Calu3 (cell line): Measurements from ENCODE around the gene LZTR1. TPM values are rescaled to one million over a fixed set of nuclear protein-coding genes. Genes with fewer than 3 reads are reported as not detected.
A peak's percentile ranks its signal among the peaks of the same experiment; 100 is the strongest.

Source experiments
- BruUV-seq: library from RNA; stranded (reverse); fragments of 400-500 nt; replicated peaks from 2 replicates; lab custom pipeline; 2021; lab: Mats Ljungman, UMichigan
- CTCF ChIA-PET: fragments of 300-600 bp; sonication (Branson Sonifier 250); formaldehyde crosslinking; loops from one replicate; lab custom pipeline; 2022; ENCODE audit warnings: antibody characterized with exemption; lab: Charles Lee
- DNase-seq: peaks from one replicate; pipeline ENCODE4 v3.0.0; 2022
- H3K27ac Mint-ChIP-seq: one replicate; pipeline ENCODE4 v1.8.0; 2022; ENCODE audit warnings: mixed read lengths; ENCODE audit not compliant: unreplicated experiment
- H3K27me3 Mint-ChIP-seq: one replicate; pipeline ENCODE4 v1.8.0; 2022; ENCODE audit warnings: mixed read lengths; ENCODE audit not compliant: unreplicated experiment
- H3K36me3 Mint-ChIP-seq: one replicate; pipeline ENCODE4 v1.8.0; 2022; ENCODE audit warnings: mild to moderate bottlenecking, moderate library complexity, mixed read lengths; ENCODE audit not compliant: insufficient read depth, unreplicated experiment
- H3K4me1 Mint-ChIP-seq: one replicate; pipeline ENCODE4 v1.8.0; 2022; ENCODE audit warnings: mild to moderate bottlenecking, low read depth, mixed read lengths; ENCODE audit not compliant: unreplicated experiment
- H3K4me3 Mint-ChIP-seq: one replicate; pipeline ENCODE4 v1.8.0; 2022; ENCODE audit warnings: mild to moderate bottlenecking, low read depth, moderate library complexity, mixed read lengths; ENCODE audit not compliant: unreplicated experiment
- H3K9me3 Mint-ChIP-seq: one replicate; pipeline ENCODE4 v1.8.0; 2022; ENCODE audit warnings: low read depth, mixed read lengths; ENCODE audit not compliant: unreplicated experiment
- intact Hi-C: fragments of 100-400 bp; cut with micrococcal nuclease; formaldehyde crosslinking; loops from one replicate; pipeline ENCODE4 v1.10.0; 2022; ENCODE audit not compliant: unreplicated experiment
- total RNA-seq: library from RNA; stranded (reverse); gene quantifications from 2 replicates; pipeline ENCODE4 v1.2.3, GENCODE V29; 2022
- TF ChIP-seq, protein P1 (sequence below): fragments of 200-600 bp; IDR thresholded peaks from one replicate; pipeline ENCODE4 v1.8.0; 2022; ENCODE audit warnings: antibody characterized with exemption; ENCODE audit not compliant: unreplicated experiment

LZTR1 gene
- total RNA-seq, 1 experiment from 2014 or later: 55.4 TPM

- CTCF ChIA-PET: no interaction called here
- BruUV-seq: no TSS peak
- no peaks in the 10 kb centered on the region for H3K9me3 Mint-ChIP-seq
- H3K27ac Mint-ChIP-seq: no peak overlapping the region
- no peak for DNase-seq
- H3K4me3 Mint-ChIP-seq: peak overlapping the region; percentile 65
- peaks cover 42% of the 10 kb centered on the region for H3K27me3 Mint-ChIP-seq
- TF ChIP-seq, protein P1, sequence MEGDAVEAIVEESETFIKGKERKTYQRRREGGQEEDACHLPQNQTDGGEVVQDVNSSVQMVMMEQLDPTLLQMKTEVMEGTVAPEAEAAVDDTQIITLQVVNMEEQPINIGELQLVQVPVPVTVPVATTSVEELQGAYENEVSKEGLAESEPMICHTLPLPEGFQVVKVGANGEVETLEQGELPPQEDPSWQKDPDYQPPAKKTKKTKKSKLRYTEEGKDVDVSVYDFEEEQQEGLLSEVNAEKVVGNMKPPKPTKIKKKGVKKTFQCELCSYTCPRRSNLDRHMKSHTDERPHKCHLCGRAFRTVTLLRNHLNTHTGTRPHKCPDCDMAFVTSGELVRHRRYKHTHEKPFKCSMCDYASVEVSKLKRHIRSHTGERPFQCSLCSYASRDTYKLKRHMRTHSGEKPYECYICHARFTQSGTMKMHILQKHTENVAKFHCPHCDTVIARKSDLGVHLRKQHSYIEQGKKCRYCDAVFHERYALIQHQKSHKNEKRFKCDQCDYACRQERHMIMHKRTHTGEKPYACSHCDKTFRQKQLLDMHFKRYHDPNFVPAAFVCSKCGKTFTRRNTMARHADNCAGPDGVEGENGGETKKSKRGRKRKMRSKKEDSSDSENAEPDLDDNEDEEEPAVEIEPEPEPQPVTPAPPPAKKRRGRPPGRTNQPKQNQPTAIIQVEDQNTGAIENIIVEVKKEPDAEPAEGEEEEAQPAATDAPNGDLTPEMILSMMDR: no peak
- peaks cover 18% of the 10 kb centered on the region for H3K4me1 Mint-ChIP-seq
- intact Hi-C loops: no loop called here
- H3K36me3 Mint-ChIP-seq: no peaks in the 10 kb centered on the region
Observed at GRCh38 chr22:21015466-21016006, 33.4 kb downstream of the LZTR1 start.

DNA sequence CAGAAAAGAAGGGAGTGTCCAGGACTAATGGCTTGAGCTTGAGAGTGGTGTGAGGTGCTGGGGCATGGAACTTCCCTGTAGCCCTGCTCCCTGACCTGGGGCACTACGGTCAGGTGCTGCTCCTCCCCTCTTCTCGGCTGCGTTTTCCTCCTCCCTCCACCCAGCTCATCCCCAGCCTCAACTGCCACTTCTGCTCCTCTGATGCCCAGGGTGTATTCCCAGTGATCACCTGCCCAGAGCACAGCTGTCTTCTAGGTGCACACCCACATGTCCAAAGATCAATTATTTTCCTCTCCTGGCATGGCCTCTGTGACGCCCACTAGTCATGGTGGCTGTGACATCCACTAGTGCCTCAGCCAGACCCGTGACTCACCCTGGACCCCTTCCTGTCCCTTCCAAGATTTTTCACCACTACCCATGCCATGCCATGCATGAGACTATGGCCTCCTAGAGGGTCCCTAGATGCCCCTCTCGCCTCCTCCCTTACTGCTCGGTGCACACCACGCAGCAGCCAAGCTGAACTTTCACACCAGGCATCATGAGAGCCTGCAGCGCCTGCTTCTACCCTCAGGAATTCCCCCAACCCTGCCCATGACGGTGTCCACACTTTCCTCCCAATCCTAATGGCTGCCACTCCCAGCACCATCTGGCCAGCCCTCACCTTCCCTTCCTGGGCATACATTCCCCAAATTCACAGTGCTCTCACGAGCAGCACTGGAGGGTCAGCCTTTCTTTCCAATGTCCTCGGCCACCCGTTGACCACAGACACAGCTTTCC, 34.7 kb downstream of the LZTR1 start:
- peaks cover 54% of the 10 kb centered on the region for H3K27me3 Mint-ChIP-seq
- H3K9me3 Mint-ChIP-seq: no peaks in the 10 kb centered on the region
- H3K27ac Mint-ChIP-seq: no peak overlapping the region
- intact Hi-C loops: no loop called here
- TF ChIP-seq, protein P1: no peak
- no peak for DNase-seq
- CTCF ChIA-PET: interaction anchor here (0.7 kb wide), 1 partner anchor 131 kb away, joined by 6 read pairs; no protein-coding TSS in a partner anchor
- H3K4me1 Mint-ChIP-seq: peaks cover 18% of the 10 kb centered on the region
- no TSS peak for BruUV-seq
- H3K36me3 Mint-ChIP-seq: no peaks in the 10 kb centered on the region
- no peak overlapping the region for H3K4me3 Mint-ChIP-seq

DNA sequence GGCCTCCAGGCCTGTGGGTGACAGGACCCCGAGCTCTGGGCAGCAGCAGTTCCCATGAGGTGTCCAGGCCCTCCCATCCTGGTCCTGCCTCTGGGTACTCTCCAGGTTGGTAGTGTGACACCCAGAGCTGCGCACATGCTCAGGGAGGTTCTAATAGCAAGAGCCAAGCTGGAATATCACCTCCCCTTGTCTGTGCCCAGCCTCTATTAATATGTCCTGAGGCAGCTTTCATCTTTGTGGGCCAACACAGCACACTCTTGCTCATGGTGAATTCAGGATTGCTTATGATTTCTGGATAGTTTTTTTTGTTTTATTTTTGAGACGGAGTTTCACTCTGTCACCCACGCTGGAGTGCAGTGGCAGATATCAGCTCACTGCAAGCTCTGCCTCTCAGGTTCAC, 36.2 kb downstream of the LZTR1 start:
- no TSS peak for BruUV-seq
- intact Hi-C loops: no loop called here
- no peaks in the 10 kb centered on the region for H3K36me3 Mint-ChIP-seq
- CTCF ChIA-PET: no interaction called here
- H3K27ac Mint-ChIP-seq: no peak overlapping the region
- no peak overlapping the region for H3K4me3 Mint-ChIP-seq
- H3K27me3 Mint-ChIP-seq: peaks cover 61% of the 10 kb centered on the region
- H3K4me1 Mint-ChIP-seq: peaks cover 18% of the 10 kb centered on the region
- DNase-seq: no peak
- TF ChIP-seq, protein P1: no peak
- H3K9me3 Mint-ChIP-seq: no peaks in the 10 kb centered on the region

DNA sequence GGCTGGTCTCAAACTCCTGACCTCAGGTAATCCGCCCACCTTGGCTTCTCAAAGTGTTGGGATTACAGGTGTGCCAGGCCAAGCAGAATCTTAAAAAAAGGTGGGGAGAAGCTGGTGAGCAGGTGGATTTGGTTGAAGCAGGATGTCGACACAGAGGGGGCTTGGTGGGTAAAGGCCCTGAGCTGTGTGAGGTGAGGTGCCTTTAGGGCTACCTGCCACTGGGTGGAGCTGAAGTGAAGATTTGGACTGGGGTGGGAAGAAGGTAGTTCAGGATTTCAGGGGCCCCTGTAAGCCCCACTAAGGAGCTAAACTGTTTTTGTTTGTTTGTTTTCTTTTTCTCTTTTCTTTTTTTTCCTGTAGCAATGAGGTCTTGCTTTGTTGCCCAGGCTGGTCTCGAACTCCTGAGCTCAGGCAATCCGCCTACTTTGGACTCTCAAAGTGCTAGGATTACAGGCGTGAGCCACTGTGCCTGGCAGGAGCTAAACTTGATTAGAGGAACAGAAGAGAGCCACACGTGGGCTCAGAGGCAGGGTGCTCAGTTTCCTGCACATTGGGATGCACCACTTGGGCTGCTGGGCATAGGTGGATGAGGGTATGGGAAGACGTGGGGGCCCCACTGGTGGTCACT, 38.8 kb downstream of the LZTR1 start:
- no peak for DNase-seq
- no peaks in the 10 kb centered on the region for H3K9me3 Mint-ChIP-seq
- CTCF ChIA-PET: no interaction called here
- H3K27ac Mint-ChIP-seq: no peak overlapping the region
- peaks cover 4% of the 10 kb centered on the region for H3K36me3 Mint-ChIP-seq
- no TSS peak for BruUV-seq
- intact Hi-C loops: no loop called here
- TF ChIP-seq, protein P1: peak; percentile 24
- H3K4me3 Mint-ChIP-seq: no peak overlapping the region
- H3K4me1 Mint-ChIP-seq: no peaks in the 10 kb centered on the region
- peaks cover 62% of the 10 kb centered on the region for H3K27me3 Mint-ChIP-seq
